ENCODE measurements around the gene KDM4B.
A peak's percentile ranks its signal among the peaks of the same experiment; 100 is the strongest.

Gene KDM4B

DNA sequence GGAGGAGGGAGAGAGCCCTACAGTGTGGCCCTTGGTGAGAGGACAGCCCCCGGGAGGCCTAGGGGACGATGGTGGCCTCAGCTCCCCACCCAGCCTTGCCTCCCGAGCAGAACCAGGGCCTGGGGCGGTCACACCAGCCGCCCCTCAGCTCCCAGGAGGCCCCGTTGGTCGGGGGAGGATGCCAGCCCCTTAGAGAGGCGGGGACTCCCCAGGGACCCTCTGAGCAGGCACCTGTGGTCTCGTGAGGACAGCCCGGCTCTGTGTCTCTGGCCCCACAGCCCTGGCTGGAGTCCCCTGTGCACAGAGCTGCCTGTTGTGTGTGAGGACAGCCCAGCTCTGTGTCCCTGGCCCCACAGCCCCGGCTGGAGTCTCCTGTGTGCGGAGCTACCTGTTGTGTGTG lies 158.8 kb downstream of the KDM4B start:
- no peak for DNase-seq

DNA sequence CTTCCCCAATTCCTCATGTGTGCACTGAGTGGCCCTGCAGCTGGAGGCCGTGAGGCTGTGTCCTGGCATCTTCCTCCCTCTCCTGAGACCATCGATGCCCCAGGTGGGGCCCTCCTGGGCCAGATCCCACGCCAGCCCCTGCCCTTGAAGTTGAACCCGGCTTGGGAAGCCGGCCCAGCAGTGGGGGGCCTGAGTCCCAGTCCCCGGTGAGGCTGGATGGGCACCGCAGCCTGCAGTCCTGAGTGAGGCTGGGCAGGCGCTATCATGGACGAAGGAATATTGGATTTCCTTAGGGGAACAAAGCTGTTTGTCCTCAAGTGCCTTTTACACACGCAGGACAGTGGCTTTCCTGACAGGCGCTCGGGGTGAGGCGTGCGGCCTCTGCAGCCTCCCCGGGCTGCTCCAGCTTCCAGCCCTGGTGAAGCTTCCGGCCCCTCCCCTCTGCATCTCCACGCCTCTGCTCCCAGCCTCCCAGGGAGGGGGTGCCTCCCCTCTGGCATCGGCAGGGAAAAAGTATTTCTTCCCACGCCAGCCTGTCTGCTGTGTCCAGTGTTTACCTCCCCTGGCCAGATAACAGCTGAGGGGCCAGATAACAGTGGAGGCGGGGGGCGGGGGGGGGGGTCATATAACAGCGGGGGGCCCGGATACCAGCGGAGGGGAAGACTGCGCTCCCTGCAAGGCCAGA lies 159.5 kb downstream of the KDM4B start:
- no peak for DNase-seq

DNA sequence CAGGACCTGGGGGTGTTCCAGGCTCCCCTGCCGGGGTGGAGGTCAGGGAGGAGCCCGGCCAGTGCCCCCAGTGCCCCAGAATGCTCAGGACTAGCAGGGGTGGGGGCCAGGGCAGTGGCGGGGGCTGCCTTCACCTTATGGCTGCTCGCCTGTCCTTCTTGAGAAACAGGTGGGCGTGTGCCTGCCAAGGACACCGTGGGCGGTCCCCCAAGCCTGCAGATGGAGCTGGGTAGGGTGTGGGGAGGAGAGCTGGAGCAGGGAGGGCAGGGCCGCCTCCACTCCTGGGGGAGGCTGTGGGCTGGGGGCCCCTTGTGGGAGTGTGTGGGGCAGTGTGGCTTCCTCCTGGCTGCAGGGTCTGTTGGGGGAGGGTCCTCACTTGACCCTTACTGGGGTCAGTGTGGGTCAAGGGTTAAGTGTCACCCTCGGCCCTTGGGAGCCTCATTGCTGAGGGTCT lies 160.1 kb downstream of the KDM4B start:
- DNase-seq: no peak

DNA sequence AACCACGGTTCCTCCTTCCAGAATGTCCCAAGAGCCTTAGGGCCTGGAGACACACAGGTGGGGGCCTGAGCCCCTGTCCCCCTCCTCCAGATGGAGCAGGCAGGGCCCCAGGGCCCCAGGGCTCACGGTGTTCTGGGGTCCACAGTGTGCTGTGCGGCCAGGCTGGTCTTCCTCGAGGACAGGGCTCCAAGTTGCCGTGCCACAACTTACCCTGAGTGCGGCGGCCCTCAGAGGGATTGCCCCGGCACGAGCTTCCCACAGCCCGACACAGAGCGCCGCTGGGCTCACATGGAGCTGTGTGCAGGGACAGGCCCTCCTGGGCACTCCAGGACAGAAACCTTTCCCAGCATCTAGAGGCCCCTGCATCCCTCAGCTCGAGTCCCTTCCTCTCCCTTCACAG lies 160.8 kb downstream of the KDM4B start:
- no peak for DNase-seq

DNA sequence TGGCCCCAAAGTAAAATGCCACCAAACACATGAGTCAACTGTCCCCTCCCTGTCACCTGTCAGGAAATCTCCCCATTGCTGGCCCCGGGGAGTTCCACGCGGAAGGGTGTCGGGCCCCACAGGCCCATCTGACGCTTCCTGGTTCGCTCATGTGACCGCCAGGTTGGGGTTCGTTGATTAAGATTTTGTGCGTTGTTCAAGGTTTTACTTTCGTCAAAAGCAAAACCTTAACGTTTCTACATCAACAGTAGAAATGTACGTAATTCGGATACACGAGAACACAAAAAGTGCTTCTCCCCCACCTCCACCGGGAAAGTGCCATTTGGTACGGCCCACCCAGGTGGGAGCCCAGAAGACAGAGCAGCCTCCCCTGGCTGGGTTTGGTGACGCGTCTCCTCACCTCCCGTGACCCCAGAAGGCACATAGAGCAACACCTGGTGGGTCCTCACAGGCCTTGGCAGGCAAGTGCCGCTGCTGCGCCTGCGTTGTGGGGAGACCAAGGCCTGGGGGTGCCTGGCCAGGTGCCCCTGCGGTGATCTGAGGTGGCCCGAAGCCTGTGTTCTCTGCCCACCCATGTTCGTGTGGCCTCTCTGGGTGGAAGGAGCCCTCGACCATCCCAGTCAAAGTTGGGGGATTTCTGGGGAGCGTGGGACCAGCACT lies 161.6 kb downstream of the KDM4B start:
- peak in 3 of 5 experiments; percentile 22 to 54 (median 54) for DNase-seq

DNA sequence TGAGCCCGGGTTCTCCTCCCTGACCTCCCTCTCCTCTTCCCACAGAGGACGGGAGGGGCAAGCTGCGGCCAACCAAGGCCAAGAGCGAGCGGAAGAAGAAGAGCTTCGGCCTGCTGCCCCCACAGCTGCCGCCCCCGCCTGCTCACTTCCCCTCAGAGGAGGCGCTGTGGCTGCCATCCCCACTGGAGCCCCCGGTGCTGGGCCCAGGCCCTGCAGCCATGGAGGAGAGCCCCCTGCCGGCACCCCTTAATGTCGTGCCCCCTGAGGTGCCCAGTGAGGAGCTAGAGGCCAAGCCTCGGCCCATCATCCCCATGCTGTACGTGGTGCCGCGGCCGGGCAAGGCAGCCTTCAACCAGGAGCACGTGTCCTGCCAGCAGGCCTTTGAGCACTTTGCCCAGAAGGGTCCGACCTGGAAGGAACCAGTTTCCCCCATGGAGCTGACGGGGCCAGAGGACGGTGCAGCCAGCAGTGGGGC lies 162.2 kb downstream of the KDM4B start:
- DNase-seq: no peak

DNA sequence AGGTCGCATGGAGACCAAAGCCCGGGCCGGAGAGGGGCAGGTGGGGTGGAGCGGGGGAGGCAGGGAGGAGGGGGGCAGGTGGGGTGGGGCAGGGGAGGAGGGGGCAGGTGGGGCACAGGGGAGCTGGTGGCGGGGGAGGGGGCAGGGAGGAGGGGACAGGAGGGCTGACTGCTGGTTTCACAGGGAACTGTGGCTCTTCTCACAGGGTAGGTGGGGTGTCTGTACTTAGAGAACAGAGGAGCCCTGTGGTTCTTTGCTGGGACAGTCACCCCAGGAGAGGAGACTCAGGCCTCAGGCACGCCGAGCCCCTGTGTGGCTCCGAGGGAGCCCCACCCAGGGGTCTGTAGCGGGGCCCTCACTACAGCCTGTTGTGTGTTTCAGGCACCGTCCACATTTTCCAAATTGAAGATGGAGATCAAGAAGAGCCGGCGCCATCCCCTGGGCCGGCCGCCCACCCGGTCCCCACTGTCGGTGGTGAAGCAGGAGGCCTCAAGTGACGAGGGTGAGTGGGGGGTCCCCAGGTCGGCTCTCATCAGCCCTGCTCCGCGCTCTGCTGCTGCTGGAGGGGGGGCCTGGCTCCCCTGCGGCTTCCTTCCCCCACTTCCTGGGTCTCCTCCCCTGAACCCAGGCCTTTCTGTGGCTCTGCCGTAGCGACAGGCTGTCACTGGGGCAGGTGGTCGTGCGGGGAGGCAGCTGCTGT lies 162.7 kb downstream of the KDM4B start:
- DNase-seq: no peak

DNA sequence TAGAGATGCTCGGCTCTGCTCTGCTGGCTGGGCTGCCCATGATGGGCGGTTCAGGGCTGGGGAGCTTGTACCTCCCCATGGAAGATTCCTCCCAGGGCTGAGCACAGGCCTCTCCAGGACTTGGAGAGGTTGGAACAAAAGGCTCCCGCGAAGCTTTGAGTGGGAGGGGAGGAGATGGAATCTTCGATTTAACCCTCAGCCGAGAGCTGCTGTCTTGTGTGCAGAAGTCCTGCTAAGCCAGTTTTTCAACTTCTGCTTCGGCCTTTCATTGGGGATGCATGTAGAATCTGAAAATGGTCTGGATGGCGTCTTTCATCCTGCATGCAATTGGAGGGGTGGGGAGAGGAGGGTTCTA lies 163.3 kb downstream of the KDM4B start:
- no peak for DNase-seq

DNA sequence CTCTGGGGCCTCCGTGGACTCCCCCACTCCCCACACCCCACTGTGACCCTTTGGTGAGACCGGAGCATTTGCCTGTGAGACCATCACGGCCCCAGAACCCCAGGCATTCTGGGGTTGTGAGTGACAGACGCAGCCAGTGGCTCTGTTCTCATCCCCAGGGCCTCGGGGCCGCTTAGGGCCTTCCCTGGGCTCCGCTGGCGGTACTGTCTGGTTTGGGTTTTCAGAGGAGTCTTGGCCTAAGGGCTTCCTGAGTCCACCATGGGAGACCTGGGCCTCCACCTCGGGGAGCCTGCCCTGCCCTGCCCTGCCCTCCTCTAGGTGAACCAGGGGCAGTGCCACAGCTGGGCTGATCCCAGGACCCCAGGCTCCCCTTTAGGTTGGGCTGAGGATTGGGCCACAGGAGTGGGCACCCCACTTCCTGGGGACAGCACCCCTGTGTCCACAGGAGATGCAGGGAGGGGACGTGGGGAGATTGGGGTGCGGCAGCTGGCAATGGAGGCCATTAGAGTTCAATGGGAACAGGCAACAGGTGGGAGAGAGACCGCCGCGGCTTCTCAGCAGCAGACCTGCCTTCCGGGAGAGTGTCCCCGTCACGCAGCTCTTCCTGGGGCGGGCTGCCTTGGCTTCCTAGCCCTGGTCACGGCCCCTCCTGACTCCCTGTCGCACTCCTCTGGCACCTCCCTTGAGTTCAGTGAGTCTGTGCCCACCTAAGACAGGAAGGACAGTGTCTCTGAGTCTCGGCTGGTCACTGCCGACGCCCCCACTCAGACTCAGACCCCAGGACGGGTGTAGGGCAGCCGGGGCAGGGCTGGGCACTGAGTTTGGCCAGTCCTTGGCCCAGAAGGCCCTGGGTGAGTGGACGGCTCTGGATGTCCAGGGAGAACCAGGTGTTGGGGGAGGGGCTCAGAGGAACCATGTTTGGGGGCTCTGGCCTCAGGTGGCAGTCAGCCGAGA lies 164.1 kb downstream of the KDM4B start:
- no peak for DNase-seq

DNA sequence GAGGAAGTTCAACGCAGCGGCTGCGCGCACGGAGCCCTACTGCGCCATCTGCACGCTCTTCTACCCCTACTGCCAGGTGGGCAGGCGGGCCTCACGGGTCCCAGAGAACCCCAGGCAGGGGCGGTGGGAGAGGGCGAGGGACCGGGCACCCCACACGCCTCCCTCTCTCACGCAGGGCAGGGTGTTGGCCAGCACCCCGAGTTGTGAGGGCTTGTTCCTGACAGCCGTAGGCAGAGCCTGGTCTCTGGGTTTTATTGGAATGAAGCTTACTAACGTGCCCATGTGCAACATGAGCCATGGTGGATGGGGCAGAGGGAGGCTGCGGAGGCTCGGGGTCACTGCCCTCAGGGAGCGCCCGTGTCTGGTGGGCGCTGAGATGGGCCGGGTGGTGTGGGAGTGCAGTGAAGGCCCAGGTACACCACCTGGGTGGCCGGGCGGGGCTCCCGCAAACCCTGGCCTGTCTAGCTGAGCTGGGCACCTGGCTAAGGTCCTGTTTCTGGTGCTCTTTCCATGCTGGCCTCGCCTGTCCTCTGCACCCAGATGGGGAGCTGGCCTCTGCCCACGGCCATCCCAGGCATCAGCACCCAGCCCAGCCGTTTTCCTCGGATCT lies 165.2 kb downstream of the KDM4B start:
- no peak for DNase-seq

DNA sequence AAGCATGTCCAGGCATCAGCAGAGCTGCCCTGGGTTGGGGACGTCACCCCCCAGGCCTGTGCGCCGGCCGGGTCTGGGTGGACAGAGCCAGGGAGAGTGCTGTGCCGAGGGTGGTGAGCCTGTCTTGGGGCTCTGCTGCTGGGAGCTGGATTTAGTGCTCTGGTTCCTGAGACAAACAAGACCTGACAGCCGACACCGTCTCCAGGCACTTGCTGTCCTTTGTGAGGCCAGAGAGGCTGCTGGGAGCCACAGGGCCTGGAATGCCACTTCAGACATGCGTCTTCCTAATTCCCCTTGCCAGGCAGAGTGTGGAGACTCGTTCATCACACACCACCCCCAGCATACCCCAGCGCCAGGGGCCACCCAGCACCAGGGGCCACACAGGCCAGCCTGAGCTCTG lies 165.8 kb downstream of the KDM4B start:
- no peak for DNase-seq

DNA sequence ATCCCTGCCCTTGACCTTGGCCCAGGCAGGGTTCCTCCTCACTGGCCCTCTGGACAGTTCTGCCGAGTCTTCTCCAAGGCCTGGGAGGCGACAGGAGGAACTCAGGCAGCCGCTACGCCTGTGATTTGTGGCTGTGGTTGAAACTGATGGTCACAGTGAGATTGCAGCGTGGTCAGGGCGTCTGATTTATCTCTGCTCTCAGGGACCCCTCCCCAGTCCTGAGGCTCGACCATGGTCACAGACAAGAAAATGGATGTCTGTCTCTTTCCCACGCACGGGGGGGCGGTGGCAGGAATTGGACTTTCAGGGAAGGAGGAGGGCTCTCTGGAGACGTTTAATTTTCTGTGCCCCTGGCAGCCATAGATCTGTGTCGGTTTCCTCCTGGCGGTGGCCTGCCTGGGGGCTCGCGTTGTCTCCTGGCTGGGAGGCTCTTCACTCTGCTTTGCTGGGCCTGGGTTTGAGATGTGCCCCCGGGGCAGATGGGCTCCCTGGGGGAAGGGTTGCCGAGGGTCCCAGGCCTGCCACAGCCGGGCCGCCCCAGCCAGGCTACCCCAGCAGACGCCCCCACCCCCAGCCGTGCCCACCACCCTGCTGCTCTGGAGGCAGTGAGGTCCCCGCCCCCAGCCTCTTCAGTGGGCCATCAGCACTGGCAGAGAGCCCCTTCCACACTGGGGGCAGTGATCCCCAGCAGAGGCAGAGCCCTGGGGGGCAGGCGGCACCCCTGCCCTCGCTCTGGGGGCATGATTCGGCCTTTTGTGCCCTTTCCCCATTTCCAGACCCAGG lies 167.4 kb downstream of the KDM4B start:
- no peak for DNase-seq

DNA sequence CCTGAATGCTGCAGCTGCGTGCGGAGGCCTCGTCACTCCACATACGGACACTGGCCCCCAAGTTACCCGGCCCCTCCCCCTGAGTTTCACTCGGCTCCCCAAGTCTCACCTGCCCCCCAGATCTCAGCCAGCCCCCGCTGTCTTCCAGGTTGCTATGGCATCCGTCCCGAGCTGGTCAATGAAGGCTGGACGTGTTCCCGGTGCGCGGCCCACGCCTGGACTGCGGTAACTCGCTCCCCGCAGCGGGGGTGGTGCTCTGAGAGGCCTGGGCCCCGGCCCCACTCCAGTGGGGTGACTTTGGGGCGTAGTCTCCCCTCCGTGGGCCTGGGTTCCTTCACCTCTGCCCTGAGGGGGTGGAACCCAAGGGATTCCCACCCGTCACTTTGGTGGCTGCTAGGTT lies 168.2 kb downstream of the KDM4B start:
- DNase-seq: no peak

DNA sequence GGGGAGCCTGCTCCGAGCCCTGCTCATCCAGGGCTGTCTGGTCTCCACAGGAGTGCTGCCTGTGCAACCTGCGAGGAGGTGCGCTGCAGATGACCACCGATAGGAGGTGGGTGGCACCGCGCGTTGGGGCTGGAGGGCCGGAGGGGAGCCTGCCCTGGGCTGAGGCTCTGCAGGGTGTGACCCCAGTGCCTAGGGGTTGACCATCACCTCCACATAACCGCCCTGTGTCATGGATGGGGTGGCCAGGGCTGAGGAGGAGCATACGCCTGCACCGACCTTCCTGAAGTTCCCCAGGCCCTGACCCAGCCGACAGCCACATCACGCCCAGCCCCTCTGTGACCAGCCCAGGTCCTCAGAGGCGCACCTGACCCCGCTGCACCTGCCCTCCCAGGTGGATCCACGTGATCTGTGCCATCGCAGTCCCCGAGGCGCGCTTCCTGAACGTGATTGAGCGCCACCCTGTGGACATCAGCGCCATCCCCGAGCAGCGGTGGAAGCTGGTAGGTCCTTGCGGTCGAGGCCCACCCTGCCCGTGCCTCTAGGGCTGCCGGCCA lies 168.7 kb downstream of the KDM4B start:
- no peak for DNase-seq

DNA sequence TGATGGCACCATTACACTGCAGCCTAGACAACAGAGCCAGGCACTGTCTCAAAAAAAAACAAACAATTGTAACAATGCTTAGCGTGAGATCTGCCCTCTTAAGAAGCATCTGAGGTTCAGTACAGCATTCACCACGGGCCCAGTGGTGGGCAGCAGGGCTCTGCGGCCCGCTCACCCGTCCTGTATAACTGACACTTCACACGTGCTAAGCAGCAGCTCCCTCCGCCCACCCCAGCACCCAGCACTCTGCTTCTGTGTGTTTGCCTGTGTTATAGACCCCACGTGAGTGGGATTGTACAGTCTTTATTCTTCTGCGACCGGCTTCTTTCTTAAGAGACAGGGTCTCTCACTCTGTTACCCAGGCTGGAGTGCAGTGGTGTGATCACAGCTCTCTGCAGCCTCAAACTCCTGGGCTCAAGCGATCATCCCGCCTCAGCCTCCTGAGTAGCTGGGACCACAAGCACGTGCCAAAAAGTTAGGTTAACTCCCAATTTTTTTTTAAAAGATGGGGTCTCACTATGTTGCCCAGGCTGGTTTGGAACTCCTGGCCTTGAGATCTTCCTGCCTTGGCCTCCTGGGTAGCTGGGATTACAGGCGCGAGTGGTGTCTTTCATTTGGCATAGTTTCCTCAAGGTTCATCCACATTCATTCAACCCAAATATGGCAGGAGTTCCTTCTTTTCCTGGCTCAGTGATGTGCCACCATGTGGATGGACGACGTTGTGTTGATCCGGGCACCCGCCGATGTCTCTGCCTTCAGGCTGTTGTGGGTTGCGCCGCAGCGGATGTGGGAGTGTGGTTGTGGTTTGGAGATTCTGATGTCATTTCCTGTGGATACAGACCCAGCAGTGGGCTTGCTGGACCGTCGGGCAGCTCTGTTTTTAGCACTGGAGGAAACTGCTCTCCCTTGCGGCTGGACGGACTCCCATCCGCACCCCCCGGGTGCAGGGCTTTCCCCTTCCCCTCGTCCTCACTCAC lies 170.0 kb downstream of the KDM4B start:
- peak; percentile 28 to 90 (median 50) for DNase-seq

DNA sequence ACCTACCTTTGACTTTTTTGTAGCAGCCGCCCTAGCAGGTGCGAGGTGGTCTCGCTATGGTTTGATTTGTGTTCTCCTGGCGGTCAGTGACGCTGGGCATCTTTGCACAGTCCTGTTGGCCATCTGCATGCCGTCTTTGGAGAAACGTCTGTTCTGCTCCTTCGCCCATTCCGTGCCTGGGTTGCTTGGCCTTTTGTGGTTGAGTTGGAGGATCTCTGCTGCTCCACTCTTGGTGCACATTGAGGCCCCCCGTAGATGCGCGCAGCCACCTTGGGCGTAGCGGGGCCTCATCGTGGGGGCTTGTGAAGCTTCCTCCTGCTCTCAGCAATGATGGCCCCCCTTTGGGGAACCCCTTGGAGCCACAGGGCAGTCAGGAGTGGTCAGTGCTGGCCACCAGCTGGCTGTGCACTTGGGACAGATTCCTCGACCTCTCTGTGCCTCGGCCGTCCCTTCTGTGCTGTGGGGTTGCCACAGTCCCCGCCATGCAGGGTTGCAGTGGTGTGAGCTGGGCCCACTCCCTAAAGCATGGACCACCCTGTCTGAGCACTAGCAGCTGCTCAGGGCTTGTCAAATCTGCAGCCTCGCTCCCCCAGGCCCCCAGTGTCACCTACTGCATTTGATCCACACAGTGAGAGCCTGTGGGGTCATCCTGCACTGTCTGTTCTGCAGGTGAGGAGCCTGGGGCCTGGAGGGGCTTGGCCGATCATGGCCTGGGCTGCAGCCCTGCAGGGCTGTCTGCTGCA lies 170.8 kb downstream of the KDM4B start:
- DNase-seq: no peak

DNA sequence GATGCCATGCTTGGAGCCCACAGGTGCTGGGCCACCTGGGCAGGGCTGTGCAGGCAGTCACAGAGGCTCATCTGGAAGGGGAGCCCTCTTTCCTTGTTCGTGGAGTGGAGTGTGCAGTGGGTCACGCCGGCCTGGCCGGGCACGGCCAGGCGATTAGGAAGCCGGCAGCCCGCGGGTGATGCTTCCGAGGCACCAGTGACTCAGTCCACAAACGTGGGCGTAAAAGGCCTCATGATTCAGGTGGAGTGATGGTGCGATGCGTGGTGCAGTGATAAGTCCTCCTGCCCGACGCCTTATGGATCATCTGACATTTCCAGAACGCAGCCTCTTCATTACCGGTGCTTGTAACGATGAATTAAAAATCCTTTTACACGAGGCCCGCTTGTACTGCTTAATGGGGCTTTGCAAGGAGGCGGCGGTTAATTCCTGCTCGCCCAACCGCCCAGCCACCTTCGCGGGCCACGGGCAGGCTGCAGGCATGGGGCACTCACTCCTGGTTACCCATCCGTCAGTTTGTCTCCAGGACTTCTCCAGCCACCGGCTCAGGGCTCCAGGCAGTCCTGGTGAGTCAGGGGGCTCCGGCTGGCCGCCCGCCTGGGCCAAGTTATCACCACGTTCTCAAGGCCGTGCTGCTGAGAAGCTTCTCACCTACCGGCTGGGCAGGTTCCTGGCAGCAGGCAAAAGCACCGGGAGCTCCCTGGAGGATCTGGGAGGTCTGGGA lies 172.4 kb downstream of the KDM4B start:
- no peak for DNase-seq

Data from T-helper 2 cell (primary cell).